GM04503 (cell line): ENCODE measurements around the gene SSR1.

Experiments
- DNase-seq: peaks from one replicate; pipeline ENCODE4 v3.0.0-alpha.2; 2012; ENCODE audit warnings: low read depth

The SSR1 gene

DNA sequence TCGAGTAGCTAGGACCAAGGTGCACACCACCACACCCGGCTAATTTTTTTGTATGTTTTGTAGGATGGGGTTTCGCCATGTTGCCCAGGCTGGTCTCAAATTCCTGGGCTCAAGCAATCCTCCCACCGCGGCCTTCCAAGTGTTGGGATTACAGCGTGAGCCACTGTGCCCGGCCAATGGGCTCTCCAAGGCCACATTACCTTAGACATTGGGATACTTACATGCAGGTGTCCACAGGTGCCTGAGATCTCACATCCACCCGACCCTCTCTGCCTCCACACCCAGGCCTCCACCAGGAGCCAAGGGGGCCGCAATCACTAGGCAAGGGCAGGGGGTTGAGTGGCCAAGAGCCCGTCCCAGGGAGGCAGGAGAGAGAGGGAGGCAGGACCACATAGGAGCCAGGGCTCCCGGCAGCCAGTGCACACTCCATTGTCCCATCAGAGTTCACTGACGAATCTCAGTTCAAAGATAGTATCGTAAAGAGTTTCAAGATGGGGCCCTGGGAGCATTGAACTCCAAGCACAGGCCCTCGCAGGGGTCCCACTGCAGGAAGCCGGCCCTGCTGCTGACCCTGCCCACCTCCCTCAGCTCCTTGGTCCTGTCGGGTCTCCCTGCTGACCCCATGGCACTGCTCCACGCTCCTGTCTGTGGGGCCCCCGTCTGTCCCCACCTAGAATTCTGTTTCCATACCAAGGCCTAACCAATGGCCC, 55.3 kb downstream of the SSR1 start:
- no peak for DNase-seq

GRCh38 chr6:7256785-7257184, 56.2 kb downstream of the SSR1 start:
- no peak for DNase-seq

- no peak for DNase-seq
Observed at GRCh38 chr6:7255918-7256317, 57.1 kb downstream of the SSR1 start.

DNA sequence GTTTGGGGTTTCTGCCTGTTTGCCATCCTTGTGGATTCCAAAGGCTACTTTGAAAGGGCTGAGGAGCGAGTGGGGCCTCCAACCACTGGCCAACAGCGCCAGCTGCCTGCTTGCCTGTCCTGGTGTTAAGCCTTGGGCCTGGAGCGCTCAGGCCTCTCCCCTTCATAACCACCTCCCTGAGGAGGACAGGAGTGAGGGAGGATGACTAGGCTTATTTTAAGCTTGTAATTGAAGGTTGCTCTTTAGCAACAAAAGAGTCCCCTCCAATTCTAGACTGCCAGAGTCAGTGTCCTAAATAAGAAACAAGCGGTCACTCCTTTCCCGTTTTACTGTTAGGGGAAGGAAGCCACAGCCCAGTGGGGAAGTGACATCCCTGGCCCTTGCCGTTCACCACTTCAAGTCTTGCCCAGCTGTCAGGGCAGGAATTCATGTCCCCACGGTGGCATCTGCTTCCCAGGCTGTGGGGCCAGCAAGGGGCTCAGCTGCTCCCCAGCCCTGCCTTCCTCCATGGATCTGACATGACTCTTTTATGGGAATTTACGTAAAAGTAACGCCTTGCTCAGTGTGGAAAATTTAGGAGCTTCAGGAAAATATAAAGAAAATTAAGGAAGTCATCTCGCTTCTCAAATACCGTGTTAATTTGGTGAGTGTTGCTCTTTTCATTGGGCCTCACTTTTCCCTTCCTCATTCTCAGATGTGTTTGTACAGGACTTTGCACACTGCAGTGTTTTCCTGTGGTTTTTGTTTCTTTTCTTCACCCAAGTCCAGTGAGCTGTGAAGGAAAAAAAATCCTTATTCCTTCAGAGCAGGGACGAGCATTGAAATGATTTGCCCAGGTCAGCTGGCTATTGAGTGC, 57.8 kb downstream of the SSR1 start:
- DNase-seq: no peak

GRCh38 chr6:7252390-7252789, 60.6 kb downstream of the SSR1 start:
- DNase-seq: no peak

- no peak for DNase-seq
Observed at GRCh38 chr6:7251646-7252260, 61.2 kb downstream of the SSR1 start.

DNA sequence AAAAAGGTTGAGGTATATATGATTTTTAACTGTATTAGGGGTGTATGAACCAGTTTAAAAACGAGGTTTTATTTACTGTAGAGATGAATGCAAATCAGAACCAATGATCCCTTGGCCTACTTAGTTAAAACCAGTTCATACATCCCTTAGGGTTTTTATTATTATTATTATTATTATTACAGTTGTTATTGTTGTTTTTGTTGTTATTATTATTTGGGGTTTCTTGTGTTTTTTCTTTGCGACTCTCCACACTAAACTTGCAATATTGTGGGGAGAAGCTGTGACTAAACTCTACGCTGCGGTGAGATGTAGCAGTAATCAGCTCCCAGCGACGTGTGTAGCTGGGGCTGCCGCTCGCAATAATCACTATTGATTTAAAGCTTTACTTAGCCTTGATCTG, 62.2 kb downstream of the SSR1 start:
- DNase-seq: no peak

DNA sequence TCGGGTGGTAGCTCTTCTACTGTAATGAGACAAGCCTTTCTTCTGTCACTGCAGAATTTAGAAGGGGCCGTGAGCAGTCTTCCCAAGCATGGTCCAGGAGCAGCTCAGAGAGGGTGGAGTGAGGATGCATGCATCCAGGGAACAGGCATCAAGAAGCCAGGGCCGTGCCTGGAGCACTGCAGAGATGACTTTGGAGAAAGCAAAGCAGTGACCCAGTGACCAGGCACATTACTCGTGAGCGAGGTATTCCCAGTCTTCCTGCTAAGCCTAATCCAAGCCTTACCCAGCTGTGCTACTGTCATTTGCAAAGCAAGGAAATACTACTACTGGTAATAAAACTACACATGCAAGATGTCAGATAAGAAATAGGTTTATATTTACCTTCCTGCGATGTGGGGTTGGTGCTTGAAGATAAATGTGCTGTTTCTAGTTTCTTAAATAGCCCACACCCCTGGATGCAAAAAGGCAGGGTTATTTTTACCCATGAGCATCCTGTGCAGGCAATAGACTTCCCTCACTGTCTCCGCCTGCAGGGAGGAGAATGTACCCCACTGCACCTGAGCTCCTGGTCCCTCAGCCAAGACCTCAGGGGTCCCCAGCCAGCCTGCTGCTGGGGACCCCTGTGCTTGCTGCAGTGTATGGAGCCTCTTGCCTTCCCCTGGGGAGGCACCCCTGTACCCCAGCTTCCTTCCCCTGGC, 62.9 kb downstream of the SSR1 start:
- no peak for DNase-seq

DNA sequence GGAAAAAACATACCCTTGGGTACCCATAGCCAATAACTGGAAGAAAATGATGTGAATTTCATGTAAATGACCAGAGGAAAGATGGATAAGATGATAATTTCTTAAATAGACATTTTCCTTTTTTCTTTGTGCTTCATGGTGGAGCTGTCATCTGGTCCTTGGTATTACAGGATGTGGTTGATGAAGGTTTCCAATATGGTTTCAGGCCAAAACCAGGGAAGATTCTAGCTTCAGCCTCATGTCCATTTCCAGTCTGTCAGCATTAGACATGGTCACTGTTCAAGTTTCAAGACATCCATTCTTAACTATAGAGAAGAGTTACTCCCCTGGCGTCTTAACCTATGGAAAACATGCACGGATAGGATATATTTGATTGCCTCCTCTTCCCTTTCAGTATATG, 63.6 kb downstream of the SSR1 start:
- DNase-seq: no peak

DNA sequence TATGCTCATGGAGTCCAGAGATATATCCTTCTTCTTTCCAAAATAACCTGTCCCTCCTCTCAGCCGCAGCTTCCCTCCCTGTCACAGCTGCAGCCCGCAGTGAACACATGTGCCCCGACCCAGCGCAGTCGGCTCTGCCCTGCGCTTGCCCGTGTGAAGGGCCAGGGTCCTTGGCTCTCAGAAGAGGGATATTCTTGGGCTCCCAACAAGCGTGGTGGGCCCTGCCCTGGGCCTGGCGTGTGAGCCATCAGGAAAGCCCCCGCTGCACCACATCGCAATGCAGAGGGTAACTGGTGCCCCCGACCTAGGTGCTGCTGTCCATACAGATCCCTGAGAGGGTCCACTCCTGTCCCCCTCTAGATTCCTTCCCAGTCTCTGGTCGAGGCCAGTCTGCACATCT, 65.2 kb downstream of the SSR1 start:
- DNase-seq: no peak

DNA sequence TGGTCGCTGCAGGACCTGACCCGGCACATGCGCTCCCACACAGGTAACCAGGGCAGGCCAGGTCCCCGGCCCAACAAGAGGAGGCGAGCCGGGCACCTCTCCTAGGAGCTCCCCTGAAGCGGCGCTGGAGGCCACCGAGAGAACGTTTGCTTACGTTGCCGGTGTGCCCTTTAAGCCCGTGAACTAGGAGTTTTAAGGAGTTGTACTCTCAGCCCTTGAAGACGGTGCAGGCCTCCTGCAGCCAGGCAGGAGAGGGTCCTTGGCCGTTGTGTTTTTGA, 65.9 kb downstream of the SSR1 start:
- DNase-seq: no peak

DNA sequence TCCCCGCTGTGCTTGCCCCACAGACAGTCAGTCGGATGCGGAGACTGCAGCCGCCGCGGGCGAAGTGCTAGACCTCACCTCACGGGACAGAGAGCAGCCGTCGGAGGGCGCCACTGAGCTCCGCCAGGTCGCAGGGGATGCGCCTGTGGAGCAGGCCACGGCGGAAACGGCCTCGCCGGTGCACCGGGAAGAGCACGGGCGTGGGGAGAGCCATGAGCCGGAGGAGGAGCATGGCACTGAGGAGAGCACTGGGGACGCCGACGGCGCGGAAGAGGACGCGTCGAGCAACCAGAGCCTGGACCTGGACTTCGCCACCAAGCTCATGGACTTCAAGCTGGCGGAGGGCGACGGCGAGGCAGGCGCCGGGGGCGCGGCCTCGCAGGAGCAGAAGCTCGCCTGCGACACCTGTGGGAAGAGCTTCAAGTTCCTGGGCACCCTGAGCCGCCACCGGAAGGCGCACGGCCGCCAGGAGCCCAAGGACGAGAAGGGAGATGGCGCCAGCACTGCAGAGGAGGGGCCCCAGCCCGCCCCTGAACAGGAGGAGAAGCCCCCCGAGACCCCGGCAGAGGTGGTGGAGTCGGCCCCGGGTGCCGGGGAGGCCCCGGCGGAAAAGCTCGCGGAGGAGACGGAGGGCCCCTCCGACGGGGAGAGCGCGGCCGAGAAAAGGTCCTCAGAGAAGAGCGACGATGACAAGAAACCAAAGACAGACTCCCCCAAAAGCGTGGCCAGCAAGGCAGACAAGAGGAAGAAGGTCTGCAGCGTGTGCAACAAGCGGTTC, 66.4 kb downstream of the SSR1 start:
- DNase-seq: no peak

GRCh38 chr6:7245668-7246393, 67.2 kb downstream of the SSR1 start:
- no peak for DNase-seq

GRCh38 chr6:7243179-7243981, 69.6 kb downstream of the SSR1 start:
- DNase-seq: no peak

- DNase-seq: no peak
Observed at GRCh38 chr6:7242835-7243178, 70.2 kb downstream of the SSR1 start.

DNA sequence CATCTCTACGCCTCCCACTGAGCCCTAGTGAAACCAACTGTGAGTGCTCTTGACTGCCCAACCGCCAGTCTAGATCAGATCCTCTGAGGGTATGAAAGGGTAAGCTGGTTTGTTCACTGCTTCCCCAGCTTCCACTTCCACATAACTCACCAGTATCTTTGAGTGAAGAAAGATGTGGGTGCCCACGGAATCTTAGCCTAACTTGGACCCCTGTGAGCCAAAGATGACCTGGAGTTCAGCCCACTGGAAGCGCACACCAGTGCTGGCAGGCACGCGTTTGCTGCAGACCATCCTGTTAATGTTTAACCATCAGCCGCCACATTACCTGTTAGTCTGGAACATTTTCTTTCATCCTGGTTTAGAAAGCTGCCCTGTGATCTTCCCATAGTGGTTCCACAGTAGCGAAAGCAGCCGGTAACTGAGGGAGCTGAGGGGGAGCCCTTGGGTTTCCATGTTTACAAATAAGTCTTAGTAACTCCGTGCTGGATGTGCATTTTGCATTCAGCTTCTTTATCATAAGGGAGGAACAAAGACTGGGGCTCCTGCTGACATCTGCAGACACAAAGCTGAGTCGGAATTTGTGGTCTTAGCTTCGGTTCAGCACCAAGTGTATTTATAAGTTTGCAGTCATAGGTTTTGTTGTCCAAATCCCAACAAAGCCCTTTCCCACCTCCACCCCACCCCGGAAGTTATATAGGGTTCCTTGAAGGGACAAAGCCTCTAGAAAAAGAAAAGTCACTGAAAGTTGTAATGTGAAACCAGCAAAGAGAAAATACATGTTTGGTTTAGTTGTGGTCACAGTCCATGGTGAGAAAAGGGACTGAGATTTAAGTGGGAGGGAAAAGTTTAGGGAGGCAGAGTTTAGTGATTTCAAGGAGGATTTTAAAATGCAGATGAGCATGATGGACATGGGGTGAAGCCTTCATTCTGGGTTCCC, 71.0 kb downstream of the SSR1 start:
- no peak for DNase-seq

GRCh38 chr6:7241160-7241559, 71.8 kb downstream of the SSR1 start:
- DNase-seq: no peak

DNA sequence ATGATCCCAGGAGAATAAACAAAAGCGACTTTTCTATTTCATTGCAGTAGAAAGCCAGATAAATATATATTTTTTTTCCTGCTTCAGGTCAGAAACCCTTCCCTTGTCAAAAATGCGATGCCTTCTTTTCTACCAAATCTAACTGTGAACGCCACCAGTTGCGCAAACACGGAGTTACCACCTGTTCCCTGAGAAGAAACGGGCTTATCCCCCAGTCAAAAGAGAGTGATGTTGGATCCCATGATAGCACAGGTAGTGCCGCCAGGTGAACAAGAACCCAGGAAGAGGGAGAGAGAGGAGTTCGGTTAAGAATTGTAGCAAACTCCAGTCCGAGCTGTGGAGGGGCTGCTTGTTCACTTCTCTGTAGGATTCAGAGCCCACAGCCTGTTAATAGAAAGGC, 72.6 kb downstream of the SSR1 start:
- DNase-seq: no peak

GRCh38 chr6:7239590-7239948, 73.4 kb downstream of the SSR1 start:
- DNase-seq: no peak
